Left renal pelvis (tissue), 4 donors: ENCODE measurements around the gene ZNF668. TPM values are rescaled to one million over a fixed set of nuclear protein-coding genes. Genes with fewer than 3 reads are reported as not detected.

Experiments used
- DNase-seq, 4 donors: peaks; one replicate each; pipeline ENCODE4 v3.0.0-alpha.2; 2013; ENCODE audit warnings: low read depth in 4 of 4, low spot score in 3 of 4
- polyA plus RNA-seq, 4 donors: library from polyadenylated mRNA; unstranded; fragments of 120-200 nt; gene quantifications; one replicate each; pipeline ENCODE4 v1.2.1, GENCODE V29; 2013; ENCODE audit not compliant: insufficient read length in 4 of 4

Gene ZNF668
- 1 to 10 TPM; 4.6 to 9.0 (median 5.7) TPM for polyA plus RNA-seq

GRCh38 chr16:31073970-31074813 is at the start of gene ZNF668, which contains the start of gene ZNF646:
ZNF668 (minus strand) TSS chr16:31074240; CDS start chr16:31064459, 9,781 bp downstream.
ZNF646 (plus strand) TSS chr16:31074422; CDS start chr16:31076325, 1,903 bp downstream.
- peak; percentile 95 to 97 (median 96) for DNase-seq

- no peak for DNase-seq
These were observed 46.1 kb upstream of the ZNF668 start for GRCh38 chr16:31120129-31120528.

GRCh38 chr16:31118223-31119155 is 44.4 kb upstream of the ZNF668 start:
- no peak for DNase-seq

GRCh38 chr16:31117384-31118222 is 43.6 kb upstream of the ZNF668 start, which contains the start of gene KAT8:
KAT8 (plus strand) TSS chr16:31117664; CDS start chr16:31117682, 18 bp downstream.
- DNase-seq, result peak; percentile 87 to 97 (median 94)

GRCh38 chr16:31114468-31114867 is 40.4 kb upstream of the ZNF668 start:
- DNase-seq, result no peak

- no peak for DNase-seq
These were observed 39.4 kb upstream of the ZNF668 start for GRCh38 chr16:31113121-31114120.

GRCh38 chr16:31112711-31113110 is 38.7 kb upstream of the ZNF668 start:
- DNase-seq, result no peak

GRCh38 chr16:31111881-31112466 is 37.9 kb upstream of the ZNF668 start:
- DNase-seq, result no peak

GRCh38 chr16:31110106-31111034 is 36.3 kb upstream of the ZNF668 start:
- no peak for DNase-seq

- DNase-seq, result no peak
These were observed 35.6 kb upstream of the ZNF668 start for GRCh38 chr16:31109622-31110021.

- no peak for DNase-seq
These were observed 34.9 kb upstream of the ZNF668 start for GRCh38 chr16:31108794-31109558.

GRCh38 chr16:31108035-31108793 is 34.2 kb upstream of the ZNF668 start, which contains the start of gene BCKDK:
BCKDK (plus strand) TSS chr16:31108386; CDS start chr16:31109224, 838 bp downstream.
- no peak for DNase-seq

- no peak for DNase-seq
These were observed 33.4 kb upstream of the ZNF668 start for GRCh38 chr16:31107465-31107867.

GRCh38 chr16:31106509-31107464 is 32.7 kb upstream of the ZNF668 start:
- DNase-seq, result no peak
